GM12865 (cell line): ENCODE measurements around the gene DLK2.
"Not testable (repeated sequence)": the region's sequence is repeated elsewhere in the genome, so short reads cannot be mapped to it uniquely, and the experiment has no call there.

Experiments
- DNase-seq: peaks from one replicate; pipeline ENCODE4 v3.0.0; 2010; ENCODE audit warnings: low read depth
- H3K4me3 ChIP-seq: 2 replicates; pipeline ENCODE4 v1.5.1; 2011; ENCODE audit warnings: mild to moderate bottlenecking, low read depth, low read length, control low read depth
- CTCF ChIP-seq: IDR thresholded peaks from 2 replicates; pipeline ENCODE4 v1.5.1; 2011; ENCODE audit warnings: low read length, control low read depth, low read depth, inconsistent platforms; ENCODE audit not compliant: insufficient read depth; ENCODE audit errors: missing control alignments

The DLK2 gene

GRCh38 chr6:43428112-43428570 is 27.2 kb downstream of the DLK2 start:
- TF ChIP-seq CTCF, result no peak
- peak overlapping the region; percentile 73 for H3K4me3 ChIP-seq
- DNase-seq, result peak; percentile 14

- peak; percentile 97 for DNase-seq
- TF ChIP-seq CTCF, result peak; percentile 40
- peak within 1 kb of the TSS; percentile 73 for H3K4me3 ChIP-seq
Observed at GRCh38 chr6:43427406-43428111, 27.8 kb downstream of the DLK2 start, which contains the start of gene ABCC10. TSS of gene ABCC10 (plus strand) at chr6:43427541. CDS start at chr6:43427979, 438 bp downstream.

- no peak for DNase-seq
- H3K4me3 ChIP-seq, result peak overlapping the region; percentile 73
- no peak for TF ChIP-seq CTCF
Observed at GRCh38 chr6:43426928-43427405, 28.4 kb downstream of the DLK2 start.

DNA sequence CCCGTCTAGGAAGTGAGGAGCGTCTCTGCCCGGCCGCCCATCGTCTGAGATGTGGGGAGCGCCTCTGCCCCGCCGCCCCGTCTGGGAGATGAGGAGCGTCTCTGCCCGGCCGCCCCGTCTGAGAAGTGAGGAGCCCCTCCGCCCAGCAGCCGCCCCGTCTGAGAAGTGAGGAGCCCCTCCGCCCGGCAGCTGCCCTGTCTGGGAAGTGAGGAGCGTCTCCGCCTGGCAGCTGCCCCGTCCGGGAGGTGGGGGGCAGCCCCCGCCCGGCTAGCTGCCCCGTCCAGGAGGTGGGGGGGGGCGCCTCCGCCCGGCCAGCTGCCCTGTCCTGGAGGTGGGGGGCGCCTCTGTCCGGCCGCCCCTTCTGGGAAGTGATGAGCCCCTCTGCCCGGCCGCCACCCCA is 30.3 kb downstream of the DLK2 start:
- not testable (repeated sequence) for H3K4me3 ChIP-seq, DNase-seq

- no peak overlapping the region for H3K4me3 ChIP-seq
- TF ChIP-seq CTCF, result no peak
- DNase-seq, result no peak
Observed at GRCh38 chr6:43421831-43422230, 33.5 kb downstream of the DLK2 start.

GRCh38 chr6:43420012-43420709 is 35.2 kb downstream of the DLK2 start:
- TF ChIP-seq CTCF, result no peak
- no peak overlapping the region for H3K4me3 ChIP-seq
- DNase-seq, result no peak

GRCh38 chr6:43416935-43417334 is 38.4 kb downstream of the DLK2 start:
- no peak for DNase-seq
- TF ChIP-seq CTCF, result no peak
- no peak overlapping the region for H3K4me3 ChIP-seq

DNA sequence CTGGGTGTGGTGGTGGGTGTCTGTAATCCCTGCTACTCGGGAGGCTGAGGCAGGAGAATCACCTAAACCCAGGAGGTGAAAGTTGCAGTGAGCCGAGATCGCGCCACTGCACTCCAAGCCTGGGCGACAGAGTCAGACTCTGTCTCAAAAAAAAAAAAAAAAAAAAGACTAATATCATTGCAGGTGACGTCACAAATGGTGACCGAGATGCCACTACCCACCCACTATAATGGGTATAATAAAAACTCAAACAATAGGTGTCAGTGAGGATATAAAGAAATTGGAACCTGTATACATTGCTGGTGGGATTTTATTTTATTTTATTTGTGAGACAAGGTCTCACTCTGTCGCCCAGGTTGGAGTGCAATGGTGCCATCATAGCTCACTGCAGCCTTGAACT is 40.1 kb downstream of the DLK2 start:
- not testable (repeated sequence) for H3K4me3 ChIP-seq, DNase-seq
